ENCODE measurements around the gene VDR. TPM values are rescaled to one million over a fixed set of nuclear protein-coding genes. Genes with fewer than 3 reads are reported as not detected.

The VDR gene
- polyA plus RNA-seq, 1 donor (not counting 4 experiments of a cell fraction or from before 2014, with no cell fraction given): 43.3 TPM

GRCh38 chr12:47909839-47910465, 5.2 kb upstream of the VDR start:
- no peak for DNase-seq (ENCODE audit: low read depth, low spot score)
- Histone ChIP-seq H3K79me2 (ENCODE audit: control insufficient read depth, insufficient read depth, low read length) (no peaks in the 10 kb centered on the region), H3K27me3 (ENCODE audit: control insufficient read depth, extremely low read depth, insufficient read depth, low read length) (no peaks in the 10 kb centered on the region), H3K4me2 (ENCODE audit: control insufficient read depth, extremely low read depth, insufficient read depth, low read depth, low read length) (peak overlapping the region; percentile 20), H2AFZ (ENCODE audit: control insufficient read depth, low read length) (no peak overlapping the region), H3K9me3 (ENCODE audit: control insufficient read depth, low read depth, low read length) (no peaks in the 10 kb centered on the region), H3K9me1 (ENCODE audit: control insufficient read depth, extremely low read depth, insufficient read depth, low read length) (no peaks in the 10 kb centered on the region), H3K9ac (ENCODE audit: control insufficient read depth, extremely low read depth, insufficient read depth, low read length) (no peak overlapping the region), H3K4me3 (ENCODE audit: control insufficient read depth in 2 of 3, extremely low read depth in 1 of 3, insufficient read depth in 2 of 3, low read depth in 1 of 3, low read length in 3 of 3) (no peak overlapping the region), H4K20me1 (ENCODE audit: control insufficient read depth, extremely low read depth, insufficient read depth, low read length) (no peaks in the 10 kb centered on the region), H3K36me3 (ENCODE audit: control insufficient read depth in 2 of 2, extremely low read depth in 1 of 2, insufficient read depth in 2 of 2, low read length in 2 of 2) (no peaks in the 10 kb centered on the region), H3K27ac (ENCODE audit: control insufficient read depth, insufficient read depth, low read length) (no peak overlapping the region), H3K4me1 (ENCODE audit: control insufficient read depth, extremely low read depth, insufficient read depth, low read length) (peaks cover 22% of the 10 kb centered on the region)
- dilution Hi-C loops (cut with MboI; ENCODE audit: extremely low pct_ligation_motif_present, low sequenced_read_pairs): no loop called here
- peak; percentile 49 for FAIRE-seq
- TF ChIP-seq CTCF (optimal IDR thresholded peaks at IDR 0.05 in 1 of 3, IDR thresholded peaks at IDR 0.05 in 1 of 3, conservative IDR thresholded peaks at IDR 0.05 in 1 of 3; ENCODE audit: extremely low read depth in 1 of 3, insufficient read depth in 2 of 3, low read length in 3 of 3): no peak
- TF ChIP-seq EZH2 (IDR thresholded peaks at IDR 0.05; ENCODE audit: low read length): no peak

DNA sequence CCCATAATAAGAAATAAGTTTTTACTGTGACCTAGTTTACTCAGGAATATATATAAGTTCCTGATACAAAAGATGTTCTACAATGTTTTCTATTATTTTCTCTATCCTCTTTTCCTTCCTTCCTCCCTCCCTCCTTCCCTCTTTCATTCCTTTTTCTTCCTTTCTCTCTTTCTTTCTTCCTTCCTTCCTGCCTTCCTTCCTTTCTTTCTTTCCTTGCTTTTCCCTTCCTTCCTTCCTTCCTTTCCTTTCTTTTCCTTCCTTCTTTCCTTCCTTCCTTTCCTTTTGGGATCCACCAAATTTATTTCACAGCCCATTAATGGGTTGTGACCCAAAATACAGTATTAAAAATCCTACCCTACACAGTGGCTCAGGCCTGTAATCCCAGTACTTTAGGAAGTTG, 3.9 kb upstream of the VDR start:
- Histone ChIP-seq H3K9ac (ENCODE audit: control insufficient read depth, extremely low read depth, insufficient read depth, low read length) (no peak overlapping the region), H3K9me3 (ENCODE audit: control insufficient read depth, low read depth, low read length) (no peaks in the 10 kb centered on the region), H3K4me2 (ENCODE audit: control insufficient read depth, extremely low read depth, insufficient read depth, low read depth, low read length) (no peak overlapping the region), H3K4me1 (ENCODE audit: control insufficient read depth, extremely low read depth, insufficient read depth, low read length) (peaks cover 22% of the 10 kb centered on the region), H2AFZ (ENCODE audit: control insufficient read depth, low read length) (no peak overlapping the region), H3K27ac (ENCODE audit: control insufficient read depth, insufficient read depth, low read length) (no peak overlapping the region), H3K9me1 (ENCODE audit: control insufficient read depth, extremely low read depth, insufficient read depth, low read length) (no peaks in the 10 kb centered on the region), H3K36me3 (ENCODE audit: control insufficient read depth in 2 of 2, extremely low read depth in 1 of 2, insufficient read depth in 2 of 2, low read length in 2 of 2) (no peaks in the 10 kb centered on the region), H4K20me1 (ENCODE audit: control insufficient read depth, extremely low read depth, insufficient read depth, low read length) (peaks cover under 1% of the 10 kb centered on the region), H3K27me3 (ENCODE audit: control insufficient read depth, extremely low read depth, insufficient read depth, low read length) (no peaks in the 10 kb centered on the region), H3K4me3 (ENCODE audit: control insufficient read depth in 2 of 3, extremely low read depth in 1 of 3, insufficient read depth in 2 of 3, low read depth in 1 of 3, low read length in 3 of 3) (no peak overlapping the region), H3K79me2 (ENCODE audit: control insufficient read depth, insufficient read depth, low read length) (peaks cover 4% of the 10 kb centered on the region)
- dilution Hi-C loops (cut with MboI; ENCODE audit: extremely low pct_ligation_motif_present, low sequenced_read_pairs): no loop called here
- FAIRE-seq (no peak), DNase-seq (ENCODE audit: low read depth, low spot score) (no peak)
- no peak for TF ChIP-seq EZH2 (IDR thresholded peaks at IDR 0.05; ENCODE audit: low read length)
- TF ChIP-seq CTCF (optimal IDR thresholded peaks at IDR 0.05 in 1 of 3, IDR thresholded peaks at IDR 0.05 in 1 of 3, conservative IDR thresholded peaks at IDR 0.05 in 1 of 3; ENCODE audit: extremely low read depth in 1 of 3, insufficient read depth in 2 of 3, low read length in 3 of 3): no peak
